HL-60 (cell line): ENCODE data around the gene NOTCH3.

Experiments
- TF ChIP-seq, protein P1 (sequence below): IDR thresholded peaks from one replicate; pipeline ENCODE4 v1.5.1; 2011; ENCODE audit warnings: low read length, control low read depth, inconsistent platforms; ENCODE audit not compliant: insufficient read depth
- TF ChIP-seq, protein P2 (sequence below): IDR thresholded peaks from 2 replicates; pipeline ENCODE4 v1.6.1; 2012; ENCODE audit warnings: low read depth; ENCODE audit not compliant: insufficient replicate concordance

DNA sequence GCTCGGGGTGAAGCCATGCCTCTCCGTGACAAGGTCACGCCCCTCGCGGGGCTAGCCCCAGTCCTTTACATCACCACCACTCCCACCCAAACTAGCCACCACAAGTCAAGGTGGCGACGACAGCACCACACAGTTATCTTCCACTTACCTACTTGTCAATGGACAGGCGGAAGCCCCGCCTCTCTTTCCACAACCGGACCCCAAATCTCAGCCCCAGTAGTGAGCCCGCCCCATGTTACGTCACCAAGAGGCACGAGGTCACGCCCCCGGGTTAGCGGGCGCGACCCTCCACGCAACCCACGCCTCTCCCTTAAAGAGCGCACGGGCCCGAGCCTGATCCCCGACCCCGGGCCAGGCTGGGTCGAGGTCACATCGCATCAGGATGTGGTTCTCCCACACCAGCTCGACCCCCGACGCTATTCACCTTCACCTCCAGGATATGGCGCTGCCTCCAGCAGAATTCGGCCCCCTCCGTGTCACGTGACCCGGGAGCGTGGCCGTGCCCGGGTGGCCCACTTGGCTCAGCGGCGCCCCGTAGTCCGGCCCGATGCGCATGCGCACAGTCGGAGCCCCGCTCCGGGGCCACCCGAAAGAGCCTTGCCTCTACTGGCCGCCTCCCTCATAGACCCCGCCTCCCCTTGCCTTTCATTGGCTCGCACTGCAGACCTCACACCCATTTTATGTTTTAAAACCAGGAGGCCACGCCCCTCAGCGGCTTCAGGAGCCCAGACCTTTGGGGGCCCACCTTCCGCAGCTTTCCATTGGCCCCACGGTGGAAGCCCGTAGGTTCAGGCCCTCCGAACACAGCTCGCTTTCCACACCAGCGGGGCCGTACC, 75.3 kb downstream of the NOTCH3 start:
- TF ChIP-seq, protein P1, sequence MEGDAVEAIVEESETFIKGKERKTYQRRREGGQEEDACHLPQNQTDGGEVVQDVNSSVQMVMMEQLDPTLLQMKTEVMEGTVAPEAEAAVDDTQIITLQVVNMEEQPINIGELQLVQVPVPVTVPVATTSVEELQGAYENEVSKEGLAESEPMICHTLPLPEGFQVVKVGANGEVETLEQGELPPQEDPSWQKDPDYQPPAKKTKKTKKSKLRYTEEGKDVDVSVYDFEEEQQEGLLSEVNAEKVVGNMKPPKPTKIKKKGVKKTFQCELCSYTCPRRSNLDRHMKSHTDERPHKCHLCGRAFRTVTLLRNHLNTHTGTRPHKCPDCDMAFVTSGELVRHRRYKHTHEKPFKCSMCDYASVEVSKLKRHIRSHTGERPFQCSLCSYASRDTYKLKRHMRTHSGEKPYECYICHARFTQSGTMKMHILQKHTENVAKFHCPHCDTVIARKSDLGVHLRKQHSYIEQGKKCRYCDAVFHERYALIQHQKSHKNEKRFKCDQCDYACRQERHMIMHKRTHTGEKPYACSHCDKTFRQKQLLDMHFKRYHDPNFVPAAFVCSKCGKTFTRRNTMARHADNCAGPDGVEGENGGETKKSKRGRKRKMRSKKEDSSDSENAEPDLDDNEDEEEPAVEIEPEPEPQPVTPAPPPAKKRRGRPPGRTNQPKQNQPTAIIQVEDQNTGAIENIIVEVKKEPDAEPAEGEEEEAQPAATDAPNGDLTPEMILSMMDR, result no peak
- TF ChIP-seq, protein P2, sequence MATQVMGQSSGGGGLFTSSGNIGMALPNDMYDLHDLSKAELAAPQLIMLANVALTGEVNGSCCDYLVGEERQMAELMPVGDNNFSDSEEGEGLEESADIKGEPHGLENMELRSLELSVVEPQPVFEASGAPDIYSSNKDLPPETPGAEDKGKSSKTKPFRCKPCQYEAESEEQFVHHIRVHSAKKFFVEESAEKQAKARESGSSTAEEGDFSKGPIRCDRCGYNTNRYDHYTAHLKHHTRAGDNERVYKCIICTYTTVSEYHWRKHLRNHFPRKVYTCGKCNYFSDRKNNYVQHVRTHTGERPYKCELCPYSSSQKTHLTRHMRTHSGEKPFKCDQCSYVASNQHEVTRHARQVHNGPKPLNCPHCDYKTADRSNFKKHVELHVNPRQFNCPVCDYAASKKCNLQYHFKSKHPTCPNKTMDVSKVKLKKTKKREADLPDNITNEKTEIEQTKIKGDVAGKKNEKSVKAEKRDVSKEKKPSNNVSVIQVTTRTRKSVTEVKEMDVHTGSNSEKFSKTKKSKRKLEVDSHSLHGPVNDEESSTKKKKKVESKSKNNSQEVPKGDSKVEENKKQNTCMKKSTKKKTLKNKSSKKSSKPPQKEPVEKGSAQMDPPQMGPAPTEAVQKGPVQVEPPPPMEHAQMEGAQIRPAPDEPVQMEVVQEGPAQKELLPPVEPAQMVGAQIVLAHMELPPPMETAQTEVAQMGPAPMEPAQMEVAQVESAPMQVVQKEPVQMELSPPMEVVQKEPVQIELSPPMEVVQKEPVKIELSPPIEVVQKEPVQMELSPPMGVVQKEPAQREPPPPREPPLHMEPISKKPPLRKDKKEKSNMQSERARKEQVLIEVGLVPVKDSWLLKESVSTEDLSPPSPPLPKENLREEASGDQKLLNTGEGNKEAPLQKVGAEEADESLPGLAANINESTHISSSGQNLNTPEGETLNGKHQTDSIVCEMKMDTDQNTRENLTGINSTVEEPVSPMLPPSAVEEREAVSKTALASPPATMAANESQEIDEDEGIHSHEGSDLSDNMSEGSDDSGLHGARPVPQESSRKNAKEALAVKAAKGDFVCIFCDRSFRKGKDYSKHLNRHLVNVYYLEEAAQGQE, result no peak
